Measurements from ENCODE around the gene SH3GL2.

- TF ChIP-seq CTCF (IDR thresholded peaks at IDR 0.05; ENCODE audit: extremely low read depth in 1 of 2, insufficient read depth in 1 of 2, low read depth in 1 of 2, low read length in 2 of 2), result no peak
- no peak for TF ChIP-seq POLR2AphosphoS5 (IDR thresholded peaks at IDR 0.05; ENCODE audit: insufficient read depth, low read depth, low read length)
- no peak for TF ChIP-seq POLR2A (IDR thresholded peaks at IDR 0.05; ENCODE audit: low read depth, low read length)
- TF ChIP-seq GATA2 (IDR thresholded peaks at IDR 0.05; ENCODE audit: insufficient read depth, insufficient read length, low read depth, low read length), result no peak
- TF ChIP-seq EZH2 (IDR thresholded peaks at IDR 0.05; ENCODE audit: borderline replicate concordance, low read depth, low read length, severe bottlenecking), result no peak
- TF ChIP-seq MYC (IDR thresholded peaks at IDR 0.05; ENCODE audit: low read depth, low read length), result no peak
- TF ChIP-seq MAX (IDR thresholded peaks at IDR 0.05; ENCODE audit: insufficient read depth, insufficient read length), result no peak
- TF ChIP-seq JUN (IDR thresholded peaks at IDR 0.05; ENCODE audit: borderline replicate concordance, insufficient read depth, insufficient read length, low read depth), result no peak
- TF ChIP-seq FOS (IDR thresholded peaks at IDR 0.05; ENCODE audit: borderline replicate concordance, insufficient read depth, low read length), result no peak
Measured at GRCh38 chr9:17777465-17777864, 198.6 kb downstream of the SH3GL2 start.
